CD14-positive monocyte (primary cell): ENCODE results near the gene DIAPH2. TPM values are rescaled to one million over a fixed set of nuclear protein-coding genes. Genes with fewer than 3 reads are reported as not detected.

Experiments used
- DNase-seq, 3 donors: peaks; one replicate each; pipeline ENCODE4 v3.0.0-alpha.2; 2011 to 2022
- H2AFZ ChIP-seq: 2 replicates; pipeline ENCODE4 v1.6.0; 2012; ENCODE audit warnings: mild to moderate bottlenecking, low read depth, low read length, inconsistent platforms; ENCODE audit not compliant: insufficient read depth, poor library complexity, severe bottlenecking
- H3K27ac ChIP-seq, 2 donors: 1 replicate in 1 of 2; 2 replicates in 1 of 2; pipeline ENCODE4 v1.5.1; 2012 to 2013; ENCODE audit warnings: low read length in 2 of 2, control low read depth in 1 of 2, inconsistent platforms in 1 of 2, low read depth in 1 of 2, mild to moderate bottlenecking in 1 of 2
- H3K27me3 ChIP-seq, 2 donors: one replicate each; pipeline versions ENCODE4 v1.6.0 to v1.6.1; 2011 to 2013; ENCODE audit warnings: low read length in 2 of 2; ENCODE audit not compliant: control insufficient read depth in 2 of 2, insufficient read depth in 2 of 2
- H3K36me3 ChIP-seq, 2 donors: replicated peaks in 1 of 2; 1 replicate in 1 of 2; 2 replicates in 1 of 2; pipeline versions ENCODE4 v1.5.1 to v1.6.1; 2012 to 2013; ENCODE audit warnings: low read length in 2 of 2, control low read depth in 1 of 2, inconsistent platforms in 1 of 2, mild to moderate bottlenecking in 1 of 2; ENCODE audit not compliant: insufficient read depth in 2 of 2, control insufficient read depth in 1 of 2
- H3K4me1 ChIP-seq, 2 donors: 1 replicate in 1 of 2; 2 replicates in 1 of 2; pipeline versions ENCODE4 v1.5.1 to v1.6.1; 2012 to 2013; ENCODE audit warnings: low read length in 2 of 2, control low read depth in 1 of 2, inconsistent platforms in 1 of 2, mild to moderate bottlenecking in 1 of 2, moderate library complexity in 1 of 2; ENCODE audit not compliant: insufficient read depth in 2 of 2, control insufficient read depth in 1 of 2
- H3K4me2 ChIP-seq: replicated peaks from 2 replicates; pipeline ENCODE3; 2012; ENCODE audit warnings: low read length, moderate library complexity, mild to moderate bottlenecking; ENCODE audit not compliant: poor library complexity, severe bottlenecking; ENCODE audit errors: extremely low read depth
- H3K4me3 ChIP-seq, 3 experiments: fragments of 200-600 bp in 1 of 3; sonication (generic) in 1 of 3; replicated peaks in 1 of 3; 1 replicate in 2 of 3; 2 replicates in 1 of 3; pipeline ENCODE4 v1.5.1; 2011 to 2013; ENCODE audit warnings: low read length in 3 of 3, mild to moderate bottlenecking in 3 of 3, control low read depth in 2 of 3, low read depth in 2 of 3, inconsistent platforms in 1 of 3, moderate library complexity in 1 of 3
- H3K79me2 ChIP-seq: 2 replicates; pipeline ENCODE4 v1.6.0; 2012; ENCODE audit warnings: mild to moderate bottlenecking, control low read depth, inconsistent platforms, low read length, moderate library complexity; ENCODE audit not compliant: insufficient read depth
- H3K9ac ChIP-seq: 2 replicates; pipeline ENCODE4 v1.6.0; 2017; ENCODE audit warnings: low read length, mild to moderate bottlenecking; ENCODE audit not compliant: insufficient read depth, poor library complexity, severe bottlenecking
- H3K9me3 ChIP-seq, 2 donors: replicated peaks in 1 of 2; 1 replicate in 1 of 2; 2 replicates in 1 of 2; pipeline versions ENCODE4 v1.5.1 to v1.6.1; 2012 to 2013; ENCODE audit warnings: low read length in 2 of 2, control low read depth in 1 of 2; ENCODE audit not compliant: control insufficient read depth in 1 of 2, insufficient read depth in 1 of 2
- H4K20me1 ChIP-seq: 2 replicates; pipeline ENCODE4 v1.6.0; 2012; ENCODE audit warnings: mild to moderate bottlenecking, low read length, control low read depth, moderate library complexity; ENCODE audit not compliant: insufficient read depth
- H3K27ac Mint-ChIP-seq, 7 donors: one replicate each; pipeline ENCODE4 v1.8.0; 2020; ENCODE audit warnings: mild to moderate bottlenecking in 7 of 7, mixed read lengths in 7 of 7, moderate library complexity in 6 of 7, inconsistent platforms in 2 of 7
- H3K27me3 Mint-ChIP-seq, 3 donors: one replicate each; pipeline ENCODE4 v1.8.0; 2021 to 2022; ENCODE audit warnings: low read depth in 3 of 3, mild to moderate bottlenecking in 3 of 3, mixed read lengths in 3 of 3, moderate library complexity in 3 of 3, inconsistent platforms in 1 of 3
- H3K36me3 Mint-ChIP-seq, 2 donors: one replicate each; pipeline ENCODE4 v1.8.0; 2020; ENCODE audit warnings: mixed read lengths in 2 of 2, inconsistent platforms in 1 of 2, mild to moderate bottlenecking in 1 of 2
- H3K4me1 Mint-ChIP-seq: one replicate; pipeline ENCODE4 v1.8.0; 2020; ENCODE audit warnings: mild to moderate bottlenecking, mixed read lengths
- H3K4me3 Mint-ChIP-seq, 2 donors: one replicate each; pipeline ENCODE4 v1.8.0; 2020; ENCODE audit warnings: mild to moderate bottlenecking in 2 of 2, mixed read lengths in 2 of 2, moderate library complexity in 1 of 2
- H3K9me3 Mint-ChIP-seq, 7 donors: one replicate each; pipeline ENCODE4 v1.8.0; 2020 to 2022; ENCODE audit warnings: mixed read lengths in 7 of 7, mild to moderate bottlenecking in 6 of 7, moderate library complexity in 6 of 7, inconsistent platforms in 2 of 7
- CTCF ChIP-seq: fragments of 200-600 bp; IDR thresholded peaks from one replicate; pipeline ENCODE4 v1.8.0; 2022; ENCODE audit warnings: antibody characterized with exemption, mild to moderate bottlenecking
- WGBS: methylation state at CpG from one replicate; pipeline ENCODE4 v1.1.5; 2013; ENCODE audit warnings: missing lambda C conversion rate; ENCODE audit not compliant: insufficient coverage; 5-methylcytosine and 5-hydroxymethylcytosine counted together
- intact Hi-C, 2 donors: fragments of 100-400 bp; cut with micrococcal nuclease; formaldehyde crosslinking; loops; one replicate each; pipeline versions ENCODE4 v1.15.0 to v1.15.1; 2023
- polyA plus RNA-seq, 3 donors: library from polyadenylated mRNA; depleted of rRNA in 1 of 3; unstranded in 2 of 3; stranded (reverse) in 1 of 3; fragments of 300-500 nt in 2 of 3; fragments of >200 nt in 1 of 3; fragmentation: Illumina TruSeq in 2 of 3; gene quantifications; 1 replicate in 2 of 3; 2 replicates in 1 of 3; pipeline ENCODE4 v1.2.3, GENCODE V29; 2012 to 2021

The DIAPH2 gene
- polyA plus RNA-seq, 3 donors, result 9.5 to 20.5 (median 11.4) TPM

GRCh38 chrX:97168646-97169045, 484.0 kb downstream of the DIAPH2 start:
- Mint-ChIP-seq H3K27ac (peak overlapping the region in 1 of 7 donors; percentile 7), H3K4me1 (no peaks in the 10 kb centered on the region), H3K36me3 (peaks cover 3 to 6% of the 10 kb centered on the region in 2 donors), H3K27me3 (peaks cover 0 to 5% (median 0%) of the 10 kb centered on the region in 3 donors), H3K4me3 (no peak overlapping the region), H3K9me3 (peaks cover 0 to 3% (median 0%) of the 10 kb centered on the region in 7 donors)
- no peak for DNase-seq
- no peaks in the 10 kb centered on the region for H3K27me3 ChIP-seq
- TF ChIP-seq CTCF, result no peak
- H3K4me2 ChIP-seq, result no peak overlapping the region
- no peaks in the 10 kb centered on the region for H3K4me1 ChIP-seq
- WGBS, result no CpG with 5 or more reads among the region's 2 CpGs
- no peaks in the 10 kb centered on the region for H3K79me2 ChIP-seq
- no peak overlapping the region for H2AFZ ChIP-seq
- peaks cover 0 to under 1% of the 10 kb centered on the region in 2 donors for H3K36me3 ChIP-seq
- H4K20me1 ChIP-seq, result no peaks in the 10 kb centered on the region
- H3K4me3 ChIP-seq, result no peak overlapping the region
- H3K9ac ChIP-seq, result no peak overlapping the region
- no peaks in the 10 kb centered on the region for H3K9me3 ChIP-seq
- intact Hi-C loops, result no loop called here
- no peak overlapping the region for H3K27ac ChIP-seq

- H3K27ac Mint-ChIP-seq, result no peak overlapping the region
- Histone ChIP-seq H2AFZ (no peak overlapping the region), H3K4me2 (no peak overlapping the region), H3K9ac (no peak overlapping the region), H3K27me3 (no peaks in the 10 kb centered on the region), H3K36me3 (no peaks in the 10 kb centered on the region), H3K4me3 (no peak overlapping the region), H3K79me2 (no peaks in the 10 kb centered on the region), H3K27ac (no peak overlapping the region), H3K9me3 (no peaks in the 10 kb centered on the region), H4K20me1 (no peaks in the 10 kb centered on the region), H3K4me1 (no peaks in the 10 kb centered on the region)
- intact Hi-C loops, result no loop called here
- H3K27me3 Mint-ChIP-seq, result peaks cover 0 to 1% (median 0%) of the 10 kb centered on the region in 3 donors
- no peaks in the 10 kb centered on the region for H3K4me1 Mint-ChIP-seq
- TF ChIP-seq CTCF, result no peak
- WGBS, result no CpG with 5 or more reads among the region's 4 CpGs
- H3K36me3 Mint-ChIP-seq, result peaks cover 6 to 7% of the 10 kb centered on the region in 2 donors
- H3K4me3 Mint-ChIP-seq, result no peak overlapping the region
- no peak for DNase-seq
- H3K9me3 Mint-ChIP-seq, result peaks cover 0 to 3% (median 1%) of the 10 kb centered on the region in 7 donors
Measured at GRCh38 chrX:97175147-97175546, 490.5 kb downstream of the DIAPH2 start.
